ENCODE measurements around the gene ZNF232. TPM values are rescaled to one million over a fixed set of nuclear protein-coding genes. Genes with fewer than 3 reads are reported as not detected.
"Not testable (repeated sequence)": the region's sequence is repeated elsewhere in the genome, so short reads cannot be mapped to it uniquely, and the experiment has no call there.

Gene ZNF232
- total RNA-seq, 4 donors from 2014 or later, result 8.4 to 12.5 (median 10.8) TPM

DNA sequence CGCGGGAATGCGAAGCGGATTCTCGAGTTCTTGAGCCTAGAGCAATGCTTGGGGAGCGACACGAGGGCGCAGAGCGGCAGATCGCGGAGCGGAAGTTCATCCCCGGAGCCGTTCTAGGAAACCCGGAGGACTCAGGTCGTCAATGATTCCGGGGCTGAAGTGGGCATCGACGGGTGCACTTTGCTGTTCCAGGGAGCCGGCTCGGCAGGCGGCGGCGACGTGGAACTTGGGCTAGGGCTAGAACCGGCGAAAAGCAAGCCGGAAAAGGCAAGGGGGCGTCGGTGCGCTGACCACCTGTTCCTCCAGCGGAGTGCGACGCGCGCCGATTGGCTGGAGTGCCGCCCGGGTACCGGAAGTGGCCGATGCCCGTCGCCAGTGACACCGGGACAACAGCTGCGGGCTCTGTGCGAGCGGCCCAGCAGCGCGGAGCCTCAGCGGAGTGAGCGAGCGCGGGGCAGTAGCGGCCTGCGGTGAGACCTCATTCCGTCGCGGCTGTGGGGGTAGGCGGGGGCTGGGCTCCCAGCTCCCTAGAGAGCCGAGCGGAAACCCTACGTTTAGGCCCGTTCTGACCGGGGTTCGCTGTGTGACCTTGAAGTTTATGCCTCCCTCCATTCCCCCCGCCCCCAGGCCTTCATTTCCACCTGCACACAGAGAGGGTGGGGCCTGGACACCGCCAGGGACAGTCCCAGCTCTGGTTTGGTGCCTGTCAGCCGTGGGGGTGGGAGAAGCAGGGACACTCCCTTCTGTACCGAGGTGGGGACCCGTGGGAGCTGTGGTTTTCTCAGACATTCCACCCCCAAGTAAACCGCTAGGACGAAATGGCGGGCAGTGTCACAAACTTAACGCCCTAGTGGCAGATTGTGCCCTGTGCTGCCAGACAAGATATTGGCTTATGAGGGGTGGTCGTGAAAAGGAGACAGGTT, 33.3 kb downstream of the ZNF232 start, which contains the start of gene ZFP3:
ZFP3 (plus strand) TSS at position 362 of the 923 bp plus-strand sequence. CDS start 13,038 bp downstream, outside the sequence.
- TF ChIP-seq POLR2AphosphoS5 (IDR thresholded peaks at IDR 0.05) (peak; percentile 78 to 80), EP300 (IDR thresholded peaks at IDR 0.05) (no peak), POLR2A (IDR thresholded peaks at IDR 0.05; ENCODE audit: low read depth) (no peak)
- TF ChIP-seq, protein P1, sequence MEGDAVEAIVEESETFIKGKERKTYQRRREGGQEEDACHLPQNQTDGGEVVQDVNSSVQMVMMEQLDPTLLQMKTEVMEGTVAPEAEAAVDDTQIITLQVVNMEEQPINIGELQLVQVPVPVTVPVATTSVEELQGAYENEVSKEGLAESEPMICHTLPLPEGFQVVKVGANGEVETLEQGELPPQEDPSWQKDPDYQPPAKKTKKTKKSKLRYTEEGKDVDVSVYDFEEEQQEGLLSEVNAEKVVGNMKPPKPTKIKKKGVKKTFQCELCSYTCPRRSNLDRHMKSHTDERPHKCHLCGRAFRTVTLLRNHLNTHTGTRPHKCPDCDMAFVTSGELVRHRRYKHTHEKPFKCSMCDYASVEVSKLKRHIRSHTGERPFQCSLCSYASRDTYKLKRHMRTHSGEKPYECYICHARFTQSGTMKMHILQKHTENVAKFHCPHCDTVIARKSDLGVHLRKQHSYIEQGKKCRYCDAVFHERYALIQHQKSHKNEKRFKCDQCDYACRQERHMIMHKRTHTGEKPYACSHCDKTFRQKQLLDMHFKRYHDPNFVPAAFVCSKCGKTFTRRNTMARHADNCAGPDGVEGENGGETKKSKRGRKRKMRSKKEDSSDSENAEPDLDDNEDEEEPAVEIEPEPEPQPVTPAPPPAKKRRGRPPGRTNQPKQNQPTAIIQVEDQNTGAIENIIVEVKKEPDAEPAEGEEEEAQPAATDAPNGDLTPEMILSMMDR (IDR thresholded peaks at IDR 0.05), result peak in 1 of 3 experiments; percentile 10
- WGBS, result 1% methylated on average over 33 of the region's 75 CpGs
- no peaks in the 10 kb centered on the region for H3K27me3 ChIP-seq

DNA sequence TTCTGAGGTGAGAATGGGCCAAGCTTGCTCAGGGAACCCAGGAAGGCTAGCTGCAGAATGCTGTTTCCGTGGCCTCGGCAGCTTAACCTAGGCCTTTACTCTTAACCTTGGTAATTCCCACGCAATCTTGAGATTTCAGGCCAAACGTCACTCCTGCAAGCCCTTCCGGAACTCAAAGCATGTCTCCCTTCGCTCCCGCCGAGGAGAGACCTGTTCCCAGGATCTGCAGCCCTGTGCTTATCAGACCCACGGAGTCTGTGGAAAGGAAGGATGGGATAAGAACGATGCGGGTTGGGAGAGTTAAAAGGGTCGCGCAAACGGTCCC, 33.9 kb downstream of the ZNF232 start:
- Histone ChIP-seq H3K4me3 (peak overlapping the region; percentile 56 to 89 (median 71)), H3K9me3 (peaks cover 0 to 7% (median 1%) of the 10 kb centered on the region in 4 donors), H3K36me3 (peaks cover 0 to 22% (median 1%) of the 10 kb centered on the region in 4 donors), H3K27ac (replicated peaks in 1 of 4) (peak overlapping the region; percentile 77 to 87 (median 82)), H3K27me3 (no peaks in the 10 kb centered on the region), H3K4me1 (peaks cover 21 to 29% (median 25%) of the 10 kb centered on the region in 4 donors)
- intact Hi-C loops (cut with DNase I), result no loop called here
- no peak for DNase-seq (ENCODE audit: extremely low spot score)
- 6% methylated on average over 13 of the region's 14 CpGs for WGBS
- TF ChIP-seq POLR2A (IDR thresholded peaks at IDR 0.05; ENCODE audit: low read depth), result no peak
- TF ChIP-seq POLR2AphosphoS5 (IDR thresholded peaks at IDR 0.05), result no peak
- TF ChIP-seq, protein P1 (IDR thresholded peaks at IDR 0.05), result no peak
- TF ChIP-seq EP300 (IDR thresholded peaks at IDR 0.05), result no peak

More for the DNA sequence above, 33.3 kb downstream of the ZNF232 start, which contains the start of gene ZFP3:
- H3K9me3 ChIP-seq, result peaks cover 0 to 13% (median 4%) of the 10 kb centered on the region in 4 donors
- peak within 1 kb of the TSS; percentile 56 to 89 (median 71) for H3K4me3 ChIP-seq
- DNase-seq (ENCODE audit: extremely low spot score), result peak; percentile 95
- intact Hi-C loops (cut with DNase I), result no loop called here
- peak within 1 kb of the TSS; percentile 77 to 87 (median 82) for H3K27ac ChIP-seq (replicated peaks in 1 of 4)
- H3K36me3 ChIP-seq, result peaks cover 0 to 27% (median 3%) of the 10 kb centered on the region in 4 donors
- peaks cover 21 to 29% (median 25%) of the 10 kb centered on the region in 4 donors for H3K4me1 ChIP-seq

DNA sequence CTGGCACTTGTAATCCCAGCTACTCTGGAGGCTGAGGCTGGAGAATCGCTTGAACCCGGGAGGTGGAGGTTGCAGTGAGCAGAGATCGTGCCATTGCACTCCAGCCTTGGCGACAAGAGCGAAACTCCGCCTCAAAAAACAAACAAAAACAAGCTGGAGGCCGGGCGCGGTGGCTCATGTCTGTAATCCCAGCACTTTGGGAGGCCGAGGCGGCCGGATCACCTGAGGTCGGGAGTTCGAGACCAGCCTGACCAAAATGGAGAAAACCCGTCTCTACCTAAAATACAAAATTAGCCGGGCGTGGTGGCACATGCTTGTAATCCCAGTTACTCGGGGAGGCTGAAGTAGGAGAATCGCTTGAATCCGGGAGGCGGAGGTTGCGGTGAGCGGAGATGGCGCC, 34.4 kb downstream of the ZNF232 start:
- peaks cover 21 to 29% (median 25%) of the 10 kb centered on the region in 4 donors for H3K4me1 ChIP-seq
- H3K27ac ChIP-seq (replicated peaks in 1 of 4), result peak overlapping the region; percentile 77 to 87 (median 82)
- peak overlapping the region; percentile 56 to 89 (median 71) for H3K4me3 ChIP-seq
- DNase-seq (ENCODE audit: extremely low spot score); H3K27me3 ChIP-seq; H3K9me3 ChIP-seq; intact Hi-C loops (cut with DNase I): not testable (repeated sequence)
- 96% methylated on average over 24 of the region's 24 CpGs for WGBS
- peaks cover 0 to 17% (median 1%) of the 10 kb centered on the region in 4 donors for H3K36me3 ChIP-seq

DNA sequence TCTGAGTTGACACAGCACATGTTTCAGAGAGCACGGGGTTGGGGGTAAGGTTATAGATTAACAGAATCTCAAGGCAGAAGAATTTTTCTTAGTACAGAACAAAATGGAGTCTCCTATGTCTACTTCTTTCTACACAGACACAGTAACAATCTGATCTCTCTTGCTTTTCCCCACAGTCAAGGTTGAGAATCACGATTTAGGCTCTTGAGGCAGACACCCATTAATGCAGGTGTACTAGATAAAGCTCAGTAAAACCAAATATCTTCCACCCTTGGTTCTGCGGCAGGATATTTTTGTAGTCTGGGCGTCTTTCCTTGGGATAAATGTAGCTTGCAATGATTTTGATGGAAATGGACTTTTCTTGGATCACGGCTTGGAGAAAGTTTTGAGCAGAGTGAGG, 36.2 kb downstream of the ZNF232 start:
- H3K27ac ChIP-seq (replicated peaks in 1 of 4); intact Hi-C loops (cut with DNase I); H3K4me3 ChIP-seq; H3K27me3 ChIP-seq; H3K36me3 ChIP-seq; DNase-seq (ENCODE audit: extremely low spot score); H3K9me3 ChIP-seq: not testable (repeated sequence)
- H3K4me1 ChIP-seq, result peaks cover 18 to 27% (median 24%) of the 10 kb centered on the region in 4 donors
- 92% methylated on average over 4 of the region's 5 CpGs for whole genome bisulfite sequencing

DNA sequence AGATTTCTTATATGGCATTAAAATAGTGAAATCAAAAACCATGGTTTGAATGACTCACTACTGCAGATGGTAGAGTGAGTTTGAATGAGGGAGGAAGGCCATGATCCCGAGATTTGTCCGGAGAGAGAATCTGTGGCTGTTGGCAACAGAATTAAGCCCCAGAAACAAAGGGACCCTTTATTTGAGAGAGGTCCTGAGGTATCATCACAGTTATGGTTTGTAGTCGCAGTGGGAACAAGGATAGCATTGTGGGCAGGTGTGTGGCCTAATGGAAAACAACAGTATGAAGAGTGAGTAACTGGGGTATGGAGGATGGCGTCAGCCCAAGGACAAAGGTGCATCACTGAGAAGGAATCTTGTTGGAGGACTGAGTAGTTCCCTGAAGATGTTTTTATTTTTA, 42.0 kb downstream of the ZNF232 start:
- Histone ChIP-seq H3K27me3 (peaks cover 0 to 6% (median 0%) of the 10 kb centered on the region in 4 donors), H3K4me1 (no peaks in the 10 kb centered on the region), H3K27ac (replicated peaks in 1 of 4) (no peak overlapping the region), H3K9me3 (no peaks in the 10 kb centered on the region), H3K36me3 (no peaks in the 10 kb centered on the region), H3K4me3 (no peak overlapping the region)
- 86% methylated on average over 4 of the region's 4 CpGs for WGBS
- DNase-seq (ENCODE audit: extremely low spot score), result no peak
- TF ChIP-seq, protein P1 (IDR thresholded peaks at IDR 0.05), result no peak
- no peak for TF ChIP-seq POLR2AphosphoS5 (IDR thresholded peaks at IDR 0.05)
- intact Hi-C loops (cut with DNase I), result no loop called here

All from esophagus muscularis mucosa (tissue), 4 donors.